ENCODE results near the gene BTLA.

BTLA gene

DNA sequence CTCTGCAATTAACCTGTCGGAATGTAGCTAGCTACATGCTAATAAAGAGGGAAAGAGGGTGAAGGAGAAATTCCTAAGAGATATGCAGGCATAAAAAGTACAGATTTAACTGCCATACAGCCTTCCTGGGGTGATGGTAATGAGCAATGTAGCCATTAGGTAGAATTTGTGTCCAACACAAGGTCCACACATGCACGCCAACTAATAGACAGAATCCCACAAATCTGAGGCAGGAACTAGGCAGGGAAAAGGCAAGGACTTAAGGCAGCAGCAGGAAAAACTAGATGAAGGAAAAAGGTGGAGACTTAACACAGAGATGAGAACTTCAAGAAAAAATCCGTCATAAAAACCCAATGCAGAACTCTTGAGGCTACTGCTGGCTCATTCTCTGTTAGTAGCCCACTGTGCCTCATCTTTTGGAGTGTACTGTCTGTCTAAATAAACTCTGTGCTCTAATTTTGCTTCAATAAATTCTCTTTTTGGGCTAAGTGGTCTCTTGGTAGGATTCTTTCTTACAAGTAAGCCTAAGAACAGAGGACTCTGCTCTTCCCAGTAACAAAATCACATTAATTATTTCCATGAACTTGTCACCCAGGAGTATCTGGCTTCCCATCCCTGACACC, 81.5 kb downstream of the BTLA start:
- H3K9me3 ChIP-seq (ENCODE audit: insufficient read depth, low read length) = no peaks in the 10 kb centered on the region
- no peaks in the 10 kb centered on the region for H4K20me1 ChIP-seq (ENCODE audit: low read depth, low read length)
- no peak overlapping the region for H2AFZ ChIP-seq (ENCODE audit: low read depth, low read length, severe bottlenecking)
- no peak overlapping the region for H3K4me2 ChIP-seq (ENCODE audit: low read depth, low read length, poor library complexity, severe bottlenecking)
- no peaks in the 10 kb centered on the region for H3F3A ChIP-seq (ENCODE audit: insufficient read depth)
- H3K27ac ChIP-seq (ENCODE audit: low read depth, low read length) = no peak overlapping the region
- no peaks in the 10 kb centered on the region for H3K36me3 ChIP-seq (ENCODE audit: low read length)
- H3K9me2 ChIP-seq (replicated peaks; ENCODE audit: insufficient read depth, low read length) = no peaks in the 10 kb centered on the region
- no peak overlapping the region for H3K4me3 ChIP-seq (ENCODE audit: insufficient read depth, low read length, poor library complexity, severe bottlenecking)
- TF ChIP-seq, protein P1, sequence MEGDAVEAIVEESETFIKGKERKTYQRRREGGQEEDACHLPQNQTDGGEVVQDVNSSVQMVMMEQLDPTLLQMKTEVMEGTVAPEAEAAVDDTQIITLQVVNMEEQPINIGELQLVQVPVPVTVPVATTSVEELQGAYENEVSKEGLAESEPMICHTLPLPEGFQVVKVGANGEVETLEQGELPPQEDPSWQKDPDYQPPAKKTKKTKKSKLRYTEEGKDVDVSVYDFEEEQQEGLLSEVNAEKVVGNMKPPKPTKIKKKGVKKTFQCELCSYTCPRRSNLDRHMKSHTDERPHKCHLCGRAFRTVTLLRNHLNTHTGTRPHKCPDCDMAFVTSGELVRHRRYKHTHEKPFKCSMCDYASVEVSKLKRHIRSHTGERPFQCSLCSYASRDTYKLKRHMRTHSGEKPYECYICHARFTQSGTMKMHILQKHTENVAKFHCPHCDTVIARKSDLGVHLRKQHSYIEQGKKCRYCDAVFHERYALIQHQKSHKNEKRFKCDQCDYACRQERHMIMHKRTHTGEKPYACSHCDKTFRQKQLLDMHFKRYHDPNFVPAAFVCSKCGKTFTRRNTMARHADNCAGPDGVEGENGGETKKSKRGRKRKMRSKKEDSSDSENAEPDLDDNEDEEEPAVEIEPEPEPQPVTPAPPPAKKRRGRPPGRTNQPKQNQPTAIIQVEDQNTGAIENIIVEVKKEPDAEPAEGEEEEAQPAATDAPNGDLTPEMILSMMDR (IDR thresholded peaks at IDR 0.05; ENCODE audit: insufficient read depth, low read length, poor library complexity, severe bottlenecking) = no peak
- no peak for TF ChIP-seq EZH2phosphoT487 (conservative IDR thresholded peaks at IDR 0.05; ENCODE audit: low read length)
- H3K9ac ChIP-seq (ENCODE audit: low read length) = no peak overlapping the region
- H3K27me3 ChIP-seq (ENCODE audit: low read length) = no peaks in the 10 kb centered on the region
- H3K79me2 ChIP-seq (ENCODE audit: insufficient read depth, low read length) = no peaks in the 10 kb centered on the region

- H3K27me3 ChIP-seq (ENCODE audit: low read length) = no peaks in the 10 kb centered on the region
- H3K9me2 ChIP-seq (replicated peaks; ENCODE audit: insufficient read depth, low read length) = no peaks in the 10 kb centered on the region
- H3K9ac ChIP-seq (ENCODE audit: low read length) = no peak overlapping the region
- H3K4me2 ChIP-seq (ENCODE audit: low read depth, low read length, poor library complexity, severe bottlenecking) = no peak overlapping the region
- H3K27ac ChIP-seq (ENCODE audit: low read depth, low read length) = no peak overlapping the region
- no peaks in the 10 kb centered on the region for H4K20me1 ChIP-seq (ENCODE audit: low read depth, low read length)
- H3K9me3 ChIP-seq (ENCODE audit: insufficient read depth, low read length) = no peaks in the 10 kb centered on the region
- H2AFZ ChIP-seq (ENCODE audit: low read depth, low read length, severe bottlenecking) = no peak overlapping the region
- no peaks in the 10 kb centered on the region for H3K36me3 ChIP-seq (ENCODE audit: low read length)
- H3K4me3 ChIP-seq (ENCODE audit: insufficient read depth, low read length, poor library complexity, severe bottlenecking) = no peak overlapping the region
- H3K79me2 ChIP-seq (ENCODE audit: insufficient read depth, low read length) = no peaks in the 10 kb centered on the region
- TF ChIP-seq, protein P1 (IDR thresholded peaks at IDR 0.05; ENCODE audit: insufficient read depth, low read length, poor library complexity, severe bottlenecking) = no peak
- no peak for TF ChIP-seq EZH2phosphoT487 (conservative IDR thresholded peaks at IDR 0.05; ENCODE audit: low read length)
- H3F3A ChIP-seq (ENCODE audit: insufficient read depth) = no peaks in the 10 kb centered on the region
These were observed 82.7 kb downstream of the BTLA start for GRCh38 chr3:112416391-112417212.

DNA sequence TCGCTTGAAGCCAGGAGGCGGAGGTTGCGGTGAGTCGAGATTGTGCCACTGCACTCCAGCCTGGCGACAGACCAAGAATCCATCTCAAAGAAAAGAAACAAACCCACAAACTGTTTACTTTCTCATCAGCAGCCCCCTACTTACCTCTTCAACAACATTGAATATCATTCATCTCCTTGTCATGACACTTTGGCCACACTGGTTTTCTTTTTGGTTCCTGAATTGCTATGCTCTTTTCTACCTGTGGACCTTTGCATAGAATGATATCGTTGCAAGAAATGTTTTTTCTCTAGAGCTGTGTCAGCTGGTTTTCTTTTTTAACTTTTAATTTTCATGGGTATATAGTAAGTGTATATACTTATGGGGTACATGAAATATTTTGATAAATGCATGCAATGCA, 83.9 kb downstream of the BTLA start:
- H2AFZ ChIP-seq (ENCODE audit: low read depth, low read length, severe bottlenecking) = no peak overlapping the region
- H3K4me3 ChIP-seq (ENCODE audit: insufficient read depth, low read length, poor library complexity, severe bottlenecking) = no peak overlapping the region
- TF ChIP-seq, protein P1 (IDR thresholded peaks at IDR 0.05; ENCODE audit: insufficient read depth, low read length, poor library complexity, severe bottlenecking) = no peak
- TF ChIP-seq EZH2phosphoT487 (conservative IDR thresholded peaks at IDR 0.05; ENCODE audit: low read length) = no peak
- H3K4me2 ChIP-seq (ENCODE audit: low read depth, low read length, poor library complexity, severe bottlenecking) = no peak overlapping the region
- no peaks in the 10 kb centered on the region for H3K9me2 ChIP-seq (replicated peaks; ENCODE audit: insufficient read depth, low read length)
- H3K27me3 ChIP-seq (ENCODE audit: low read length) = no peaks in the 10 kb centered on the region
- H3F3A ChIP-seq (ENCODE audit: insufficient read depth) = no peaks in the 10 kb centered on the region
- H3K9me3 ChIP-seq (ENCODE audit: insufficient read depth, low read length) = no peaks in the 10 kb centered on the region
- no peak overlapping the region for H3K9ac ChIP-seq (ENCODE audit: low read length)
- no peaks in the 10 kb centered on the region for H3K79me2 ChIP-seq (ENCODE audit: insufficient read depth, low read length)
- no peaks in the 10 kb centered on the region for H3K36me3 ChIP-seq (ENCODE audit: low read length)
- no peaks in the 10 kb centered on the region for H4K20me1 ChIP-seq (ENCODE audit: low read depth, low read length)
- no peak overlapping the region for H3K27ac ChIP-seq (ENCODE audit: low read depth, low read length)
